Astrocyte (in vitro differentiated cells and primary cell): ENCODE data around the gene CDKL4.

Experiments
- EZH2 ChIP-seq: IDR thresholded peaks from 2 replicates; pipeline ENCODE4 v1.6.1; 2012; ENCODE audit warnings: mild to moderate bottlenecking, low read length, inconsistent platforms; ENCODE audit not compliant: insufficient read depth
- TF ChIP-seq, protein P1 (sequence below): IDR thresholded peaks from 2 replicates; pipeline ENCODE4 v1.5.1; 2011; ENCODE audit warnings: low read depth, mild to moderate bottlenecking, inconsistent platforms, low read length, moderate library complexity; ENCODE audit not compliant: insufficient read depth

DNA sequence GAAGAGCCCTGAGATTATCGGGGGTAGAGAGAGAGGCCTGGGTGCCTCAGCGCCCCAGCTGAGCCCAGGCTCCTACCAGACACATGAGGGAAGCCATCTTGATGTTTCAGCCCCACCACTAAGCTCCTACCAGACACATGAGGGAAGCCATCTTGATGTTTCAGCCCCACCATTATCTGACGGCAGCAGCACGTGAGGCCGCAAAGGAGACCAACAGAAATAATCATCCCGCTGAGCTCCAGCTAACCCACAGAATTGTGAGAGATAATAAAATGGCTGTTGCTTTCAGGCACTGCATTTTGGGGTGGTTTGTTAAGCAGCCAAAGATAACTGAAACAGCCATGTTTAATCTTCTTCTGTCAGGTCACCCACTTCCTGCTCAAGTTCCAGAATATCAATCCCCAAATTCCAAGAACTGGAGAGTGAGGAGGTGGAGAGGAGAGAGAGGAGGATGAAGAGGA lies 93.6 kb downstream of the CDKL4 start:
- TF ChIP-seq, protein P1, sequence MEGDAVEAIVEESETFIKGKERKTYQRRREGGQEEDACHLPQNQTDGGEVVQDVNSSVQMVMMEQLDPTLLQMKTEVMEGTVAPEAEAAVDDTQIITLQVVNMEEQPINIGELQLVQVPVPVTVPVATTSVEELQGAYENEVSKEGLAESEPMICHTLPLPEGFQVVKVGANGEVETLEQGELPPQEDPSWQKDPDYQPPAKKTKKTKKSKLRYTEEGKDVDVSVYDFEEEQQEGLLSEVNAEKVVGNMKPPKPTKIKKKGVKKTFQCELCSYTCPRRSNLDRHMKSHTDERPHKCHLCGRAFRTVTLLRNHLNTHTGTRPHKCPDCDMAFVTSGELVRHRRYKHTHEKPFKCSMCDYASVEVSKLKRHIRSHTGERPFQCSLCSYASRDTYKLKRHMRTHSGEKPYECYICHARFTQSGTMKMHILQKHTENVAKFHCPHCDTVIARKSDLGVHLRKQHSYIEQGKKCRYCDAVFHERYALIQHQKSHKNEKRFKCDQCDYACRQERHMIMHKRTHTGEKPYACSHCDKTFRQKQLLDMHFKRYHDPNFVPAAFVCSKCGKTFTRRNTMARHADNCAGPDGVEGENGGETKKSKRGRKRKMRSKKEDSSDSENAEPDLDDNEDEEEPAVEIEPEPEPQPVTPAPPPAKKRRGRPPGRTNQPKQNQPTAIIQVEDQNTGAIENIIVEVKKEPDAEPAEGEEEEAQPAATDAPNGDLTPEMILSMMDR: no peak
- TF ChIP-seq EZH2: no peak
